ENCODE data around the gene ADAMTS17.

GRCh38 chr15:100222349-100222715, 119.4 kb downstream of the ADAMTS17 start:
- TF ChIP-seq POLR2A (IDR thresholded peaks at IDR 0.05; ENCODE audit: low read length) = no peak
- TF ChIP-seq GATA1 (IDR thresholded peaks at IDR 0.05; ENCODE audit: low read depth, low read length) = no peak
